Measurements from ENCODE around the gene OSTF1. TPM values are rescaled to one million over a fixed set of nuclear protein-coding genes. Genes with fewer than 3 reads are reported as not detected.

The OSTF1 gene
- total RNA-seq, 6 experiments from 2014 or later = 57.9 to 71.6 (median 61.4) TPM

GRCh38 chr9:75130621-75131230 lies 42.4 kb downstream of the OSTF1 start:
- Mint-ChIP-seq H3K4me1 (ENCODE audit: low read depth) (no peaks in the 10 kb centered on the region), H3K27ac (no peak overlapping the region; the same call in 1 of the 2 replicates), H3K9me3 (no peaks in the 10 kb centered on the region), H3K36me3 (ENCODE audit: low read depth) (peaks cover 25% of the 10 kb centered on the region), H3K27me3 (ENCODE audit: insufficient read depth) (no peaks in the 10 kb centered on the region; the same call in 1 of the 2 replicates), H3K4me3 (no peak overlapping the region)
- peak; percentile 12 for DNase-seq
- TF ChIP-seq CTCF (IDR thresholded peaks at IDR 0.05) = no peak

- no peaks in the 10 kb centered on the region; the same call in 1 of the 2 replicates for H3K27me3 Mint-ChIP-seq (ENCODE audit: insufficient read depth)
Measured at GRCh38 chr9:75131700-75132099, 43.4 kb downstream of the OSTF1 start.

GRCh38 chr9:75132244-75132643 lies 43.9 kb downstream of the OSTF1 start:
- no peak for DNase-seq
- Mint-ChIP-seq H3K27ac (no peak overlapping the region; the same call in 1 of the 2 replicates), H3K4me1 (ENCODE audit: low read depth) (no peaks in the 10 kb centered on the region), H3K36me3 (ENCODE audit: low read depth) (peaks cover 35% of the 10 kb centered on the region), H3K27me3 (ENCODE audit: insufficient read depth) (no peaks in the 10 kb centered on the region; the same call in 1 of the 2 replicates), H3K4me3 (no peak overlapping the region), H3K9me3 (no peaks in the 10 kb centered on the region)
- no peak for TF ChIP-seq CTCF (IDR thresholded peaks at IDR 0.05)

More at GRCh38 chr9:75131700-75132099, 43.4 kb downstream of the OSTF1 start:
- no peak for DNase-seq
- Mint-ChIP-seq H3K4me3 (no peak overlapping the region), H3K36me3 (ENCODE audit: low read depth) (peaks cover 34% of the 10 kb centered on the region), H3K27ac (no peak overlapping the region; the same call in 1 of the 2 replicates), H3K9me3 (no peaks in the 10 kb centered on the region), H3K4me1 (ENCODE audit: low read depth) (no peaks in the 10 kb centered on the region)
- TF ChIP-seq CTCF (IDR thresholded peaks at IDR 0.05) = no peak

- TF ChIP-seq CTCF (IDR thresholded peaks at IDR 0.05) = no peak
- H3K27me3 Mint-ChIP-seq (ENCODE audit: insufficient read depth) = no peaks in the 10 kb centered on the region; the same call in 1 of the 2 replicates
- no peak overlapping the region for H3K27ac Mint-ChIP-seq
- H3K4me3 Mint-ChIP-seq = no peak overlapping the region
- peaks cover 35% of the 10 kb centered on the region for H3K36me3 Mint-ChIP-seq (ENCODE audit: low read depth)
- no peaks in the 10 kb centered on the region; the same call in 1 of the 2 replicates for H3K4me1 Mint-ChIP-seq (ENCODE audit: low read depth)
- H3K9me3 Mint-ChIP-seq = no peaks in the 10 kb centered on the region
- no peak for DNase-seq
Measured at GRCh38 chr9:75133396-75133795, 45.1 kb downstream of the OSTF1 start.

- no peak for TF ChIP-seq CTCF (IDR thresholded peaks at IDR 0.05)
- Mint-ChIP-seq H3K27me3 (ENCODE audit: insufficient read depth) (no peaks in the 10 kb centered on the region; the same call in 1 of the 2 replicates), H3K9me3 (no peaks in the 10 kb centered on the region), H3K4me3 (no peak overlapping the region), H3K27ac (no peak overlapping the region), H3K36me3 (ENCODE audit: low read depth) (peaks cover 35% of the 10 kb centered on the region), H3K4me1 (ENCODE audit: low read depth) (no peaks in the 10 kb centered on the region; the same call in 1 of the 2 replicates)
- DNase-seq = no peak
Measured at GRCh38 chr9:75134495-75134894, 46.2 kb downstream of the OSTF1 start.
